Activated T-cell treated with anti-CD3 and anti-CD28 coated beads for 24 hours (primary cell): ENCODE measurements around the gene WDR35.
"Not testable (repeated sequence)": the region's sequence is repeated elsewhere in the genome, so short reads cannot be mapped to it uniquely, and the experiment has no call there.

ENCODE experiments used
- DNase-seq: peaks from one replicate; pipeline ENCODE4 v3.0.0-alpha.2; 2020; ENCODE audit warnings: low read depth

The WDR35 gene

GRCh38 chr2:19894134-19894792 lies 95.6 kb downstream of the WDR35 start:
- no peak for DNase-seq

- no peak for DNase-seq
These were observed 96.3 kb downstream of the WDR35 start for GRCh38 chr2:19893520-19894133.

- not testable (repeated sequence) for DNase-seq
These were observed 97.9 kb downstream of the WDR35 start for GRCh38 chr2:19891971-19892370.

GRCh38 chr2:19890104-19890503 lies 99.8 kb downstream of the WDR35 start:
- DNase-seq, result no peak

GRCh38 chr2:19888831-19889230 lies 101.1 kb downstream of the WDR35 start:
- DNase-seq, result no peak

GRCh38 chr2:19887510-19887909 lies 102.4 kb downstream of the WDR35 start:
- DNase-seq, result no peak

GRCh38 chr2:19886261-19886660 lies 103.6 kb downstream of the WDR35 start:
- no peak for DNase-seq

GRCh38 chr2:19885791-19886190 lies 104.1 kb downstream of the WDR35 start:
- DNase-seq, result no peak

- no peak for DNase-seq
These were observed 105.8 kb downstream of the WDR35 start for GRCh38 chr2:19883971-19884720.

- no peak for DNase-seq
These were observed 106.4 kb downstream of the WDR35 start for GRCh38 chr2:19883486-19883885.

- DNase-seq, result no peak
These were observed 107.6 kb downstream of the WDR35 start for GRCh38 chr2:19882286-19882685.

GRCh38 chr2:19881908-19882265 lies 108.0 kb downstream of the WDR35 start:
- no peak for DNase-seq

- no peak for DNase-seq
These were observed 108.5 kb downstream of the WDR35 start for GRCh38 chr2:19881221-19881907.

- not testable (repeated sequence) for DNase-seq
These were observed 109.7 kb downstream of the WDR35 start for GRCh38 chr2:19880191-19880590.

- no peak for DNase-seq
These were observed 110.8 kb downstream of the WDR35 start for GRCh38 chr2:19879120-19879519.

GRCh38 chr2:19878268-19879046 lies 111.4 kb downstream of the WDR35 start:
- DNase-seq, result no peak

GRCh38 chr2:19876751-19877150 lies 113.2 kb downstream of the WDR35 start:
- no peak for DNase-seq

- no peak for DNase-seq
These were observed 114.6 kb downstream of the WDR35 start for GRCh38 chr2:19875280-19875679.

- DNase-seq, result no peak
These were observed 115.2 kb downstream of the WDR35 start for GRCh38 chr2:19874726-19875125.

GRCh38 chr2:19873014-19873413 lies 116.9 kb downstream of the WDR35 start:
- no peak for DNase-seq

- no peak for DNase-seq
These were observed 117.6 kb downstream of the WDR35 start for GRCh38 chr2:19872302-19872701.

GRCh38 chr2:19871836-19872235 lies 118.1 kb downstream of the WDR35 start:
- DNase-seq, result no peak
